ENCODE data around the gene HNRNPK. TPM values are rescaled to one million over a fixed set of nuclear protein-coding genes. Genes with fewer than 3 reads are reported as not detected.
A peak's percentile ranks its signal among the peaks of the same experiment; 100 is the strongest.

HNRNPK gene
- total and polyA plus RNA-seq, 2 of the 13 experiments (the other 11 are each of a cell fraction or from before 2014, with no cell fraction given) = 321 to 712 TPM

DNA sequence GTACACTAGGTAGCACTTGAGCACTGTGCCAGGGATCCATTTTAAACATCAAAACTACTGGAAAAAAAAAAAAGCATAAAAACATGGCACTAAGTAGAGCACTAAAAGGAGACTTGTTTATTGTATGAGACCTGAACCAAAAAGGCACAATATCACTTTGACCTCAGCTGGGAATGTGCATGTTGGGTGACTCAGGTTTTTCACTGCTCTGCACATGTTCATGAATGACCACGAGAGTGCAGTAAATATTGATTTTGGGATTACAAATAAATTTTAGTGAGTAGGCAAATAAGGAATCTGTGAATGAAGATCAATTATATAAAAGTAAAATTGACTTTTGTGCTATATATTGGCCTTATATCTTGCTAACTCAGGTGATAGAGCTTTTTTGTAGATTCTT lies 12.4 kb upstream of the HNRNPK start (continued):
- TF ChIP-seq ZNF326 (CRISPR knock-in tag; IDR thresholded peaks at IDR 0.05; ENCODE audit: borderline replicate concordance) (no peak), CENPX (CRISPR knock-in tag; IDR thresholded peaks at IDR 0.05) (no peak), JARID2 (CRISPR knock-in tag; IDR thresholded peaks at IDR 0.05; ENCODE audit: insufficient replicate concordance) (no peak), CENPT (CRISPR knock-in tag; IDR thresholded peaks at IDR 0.05; ENCODE audit: low read depth) (no peak), ZNF564 (CRISPR knock-in tag; IDR thresholded peaks at IDR 0.05) (no peak), ZC3H4 (CRISPR knock-in tag; IDR thresholded peaks at IDR 0.05; ENCODE audit: borderline replicate concordance) (no peak), ZNF12 (CRISPR knock-in tag; IDR thresholded peaks at IDR 0.05) (no peak), ZKSCAN1 (IDR thresholded peaks at IDR 0.05; ENCODE audit: low read length) (no peak), SNAI1 (CRISPR knock-in tag; IDR thresholded peaks at IDR 0.05; ENCODE audit: borderline replicate concordance) (no peak), ZNF841 (CRISPR knock-in tag; IDR thresholded peaks at IDR 0.05; ENCODE audit: borderline replicate concordance) (no peak), CHD4 (IDR thresholded peaks at IDR 0.05; ENCODE audit: borderline replicate concordance, low read length) (no peak), POLR2AphosphoS2 (IDR thresholded peaks at IDR 0.05; ENCODE audit: low read depth, low read length) (no peak), ZNF598 (CRISPR knock-in tag; IDR thresholded peaks at IDR 0.05; ENCODE audit: borderline replicate concordance) (no peak), PCBP2 (optimal IDR thresholded peaks at IDR 0.05; ENCODE audit: low read depth, low read length, poor library complexity, severe bottlenecking) (no peak), FOSL1 (CRISPR knock-in tag; IDR thresholded peaks at IDR 0.05; ENCODE audit: borderline replicate concordance) (peak; percentile 60; the same call in 1 of the 2 replicates), PAWR (CRISPR knock-in tag; IDR thresholded peaks at IDR 0.05; ENCODE audit: borderline replicate concordance) (no peak), JUND (CRISPR knock-in tag; IDR thresholded peaks at IDR 0.05) (no peak), SMAD9 (CRISPR knock-in tag; IDR thresholded peaks at IDR 0.05) (no peak), NONO (IDR thresholded peaks at IDR 0.05) (no peak), NONO (CRISPR knock-in tag; conservative IDR thresholded peaks at IDR 0.05) (no peak)
- TF ChIP-seq, protein P1, sequence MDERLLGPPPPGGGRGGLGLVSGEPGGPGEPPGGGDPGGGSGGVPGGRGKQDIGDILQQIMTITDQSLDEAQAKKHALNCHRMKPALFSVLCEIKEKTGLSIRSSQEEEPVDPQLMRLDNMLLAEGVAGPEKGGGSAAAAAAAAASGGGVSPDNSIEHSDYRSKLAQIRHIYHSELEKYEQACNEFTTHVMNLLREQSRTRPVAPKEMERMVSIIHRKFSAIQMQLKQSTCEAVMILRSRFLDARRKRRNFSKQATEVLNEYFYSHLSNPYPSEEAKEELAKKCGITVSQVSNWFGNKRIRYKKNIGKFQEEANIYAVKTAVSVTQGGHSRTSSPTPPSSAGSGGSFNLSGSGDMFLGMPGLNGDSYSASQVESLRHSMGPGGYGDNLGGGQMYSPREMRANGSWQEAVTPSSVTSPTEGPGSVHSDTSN (CRISPR knock-in tag; IDR thresholded peaks at IDR 0.05) = no peak
- TF ChIP-seq, protein P2, sequence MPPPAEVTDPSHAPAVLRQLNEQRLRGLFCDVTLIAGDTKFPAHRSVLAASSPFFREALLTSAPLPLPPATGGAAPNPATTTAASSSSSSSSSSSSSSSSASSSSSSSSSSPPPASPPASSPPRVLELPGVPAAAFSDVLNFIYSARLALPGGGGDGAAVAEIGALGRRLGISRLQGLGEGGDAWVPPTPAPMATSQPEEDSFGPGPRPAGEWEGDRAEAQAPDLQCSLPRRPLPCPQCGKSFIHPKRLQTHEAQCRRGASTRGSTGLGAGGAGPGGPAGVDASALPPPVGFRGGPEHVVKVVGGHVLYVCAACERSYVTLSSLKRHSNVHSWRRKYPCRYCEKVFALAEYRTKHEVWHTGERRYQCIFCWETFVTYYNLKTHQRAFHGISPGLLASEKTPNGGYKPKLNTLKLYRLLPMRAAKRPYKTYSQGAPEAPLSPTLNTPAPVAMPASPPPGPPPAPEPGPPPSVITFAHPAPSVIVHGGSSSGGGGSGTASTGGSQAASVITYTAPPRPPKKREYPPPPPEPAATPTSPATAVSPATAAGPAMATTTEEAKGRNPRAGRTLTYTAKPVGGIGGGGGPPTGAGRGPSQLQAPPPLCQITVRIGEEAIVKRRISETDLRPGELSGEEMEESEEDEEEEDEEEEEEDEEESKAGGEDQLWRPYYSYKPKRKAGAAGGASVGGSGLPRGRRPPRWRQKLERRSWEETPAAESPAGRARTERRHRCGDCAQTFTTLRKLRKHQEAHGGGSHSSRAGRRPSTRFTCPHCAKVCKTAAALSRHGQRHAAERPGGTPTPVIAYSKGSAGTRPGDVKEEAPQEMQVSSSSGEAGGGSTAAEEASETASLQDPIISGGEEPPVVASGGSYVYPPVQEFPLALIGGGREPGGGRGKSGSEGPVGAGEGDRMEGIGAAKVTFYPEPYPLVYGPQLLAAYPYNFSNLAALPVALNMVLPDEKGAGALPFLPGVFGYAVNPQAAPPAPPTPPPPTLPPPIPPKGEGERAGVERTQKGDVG (CRISPR knock-in tag; IDR thresholded peaks at IDR 0.05; ENCODE audit: borderline replicate concordance) = no peak
- TF ChIP-seq, protein P3, sequence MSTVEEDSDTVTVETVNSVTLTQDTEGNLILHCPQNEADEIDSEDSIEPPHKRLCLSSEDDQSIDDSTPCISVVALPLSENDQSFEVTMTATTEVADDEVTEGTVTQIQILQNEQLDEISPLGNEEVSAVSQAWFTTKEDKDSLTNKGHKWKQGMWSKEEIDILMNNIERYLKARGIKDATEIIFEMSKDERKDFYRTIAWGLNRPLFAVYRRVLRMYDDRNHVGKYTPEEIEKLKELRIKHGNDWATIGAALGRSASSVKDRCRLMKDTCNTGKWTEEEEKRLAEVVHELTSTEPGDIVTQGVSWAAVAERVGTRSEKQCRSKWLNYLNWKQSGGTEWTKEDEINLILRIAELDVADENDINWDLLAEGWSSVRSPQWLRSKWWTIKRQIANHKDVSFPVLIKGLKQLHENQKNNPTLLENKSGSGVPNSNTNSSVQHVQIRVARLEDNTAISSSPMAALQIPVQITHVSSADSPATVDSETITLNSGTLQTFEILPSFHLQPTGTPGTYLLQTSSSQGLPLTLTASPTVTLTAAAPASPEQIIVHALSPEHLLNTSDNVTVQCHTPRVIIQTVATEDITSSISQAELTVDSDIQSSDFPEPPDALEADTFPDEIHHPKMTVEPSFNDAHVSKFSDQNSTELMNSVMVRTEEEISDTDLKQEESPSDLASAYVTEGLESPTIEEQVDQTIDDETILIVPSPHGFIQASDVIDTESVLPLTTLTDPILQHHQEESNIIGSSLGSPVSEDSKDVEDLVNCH (CRISPR knock-in tag; IDR thresholded peaks at IDR 0.05) = no peak
- TF ChIP-seq, protein P4, sequence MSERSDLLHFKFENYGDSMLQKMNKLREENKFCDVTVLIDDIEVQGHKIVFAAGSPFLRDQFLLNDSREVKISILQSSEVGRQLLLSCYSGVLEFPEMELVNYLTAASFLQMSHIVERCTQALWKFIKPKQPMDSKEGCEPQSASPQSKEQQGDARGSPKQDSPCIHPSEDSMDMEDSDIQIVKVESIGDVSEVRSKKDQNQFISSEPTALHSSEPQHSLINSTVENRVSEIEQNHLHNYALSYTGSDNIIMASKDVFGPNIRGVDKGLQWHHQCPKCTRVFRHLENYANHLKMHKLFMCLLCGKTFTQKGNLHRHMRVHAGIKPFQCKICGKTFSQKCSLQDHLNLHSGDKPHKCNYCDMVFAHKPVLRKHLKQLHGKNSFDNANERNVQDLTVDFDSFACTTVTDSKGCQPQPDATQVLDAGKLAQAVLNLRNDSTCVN (CRISPR knock-in tag; IDR thresholded peaks at IDR 0.05; ENCODE audit: borderline replicate concordance) = no peak

Measured in HepG2 (cell line).